Activated naive CD8-positive, alpha-beta T cell treated with anti-CD3 and anti-CD28 coated beads, Interleukin-2, amount 10 ng/mL, durations not matched to agents 7 days and 5 days (primary cell): ENCODE results near the gene ARHGEF3. TPM values are rescaled to one million over a fixed set of nuclear protein-coding genes. Genes with fewer than 3 reads are reported as not detected.

Experiments
- ATAC-seq: fragments of 150-1000 bp; cut with Tn5 transposase; one replicate; pipeline ENCODE4 v1.10.0; 2021; ENCODE audit warnings: low read depth, moderate library complexity
- POLR2A ChIA-PET: fragments of 350-600 bp; sonication (Branson Sonifier 250); formaldehyde crosslinking; loops from one replicate; lab custom pipeline; 2021; ENCODE audit warnings: antibody characterized with exemption; lab: Charles Lee
- DNase-seq: peaks from one replicate; pipeline ENCODE4 v3.0.0; 2021
- H3K27ac Mint-ChIP-seq: one replicate; pipeline ENCODE4 v1.8.0; 2022; ENCODE audit warnings: mild to moderate bottlenecking, mixed read lengths
- H3K27me3 Mint-ChIP-seq: one replicate; pipeline ENCODE4 v1.8.0; 2022; ENCODE audit warnings: mild to moderate bottlenecking, moderate library complexity, mixed read lengths
- H3K36me3 Mint-ChIP-seq: one replicate; pipeline ENCODE4 v1.8.0; 2021; ENCODE audit warnings: mild to moderate bottlenecking, mixed read lengths
- H3K4me1 Mint-ChIP-seq: one replicate; pipeline ENCODE4 v1.8.0; 2021; ENCODE audit warnings: mixed read lengths
- H3K4me3 Mint-ChIP-seq: one replicate; pipeline ENCODE4 v1.8.0; 2022; ENCODE audit warnings: mild to moderate bottlenecking, moderate library complexity, mixed read lengths
- H3K9me3 Mint-ChIP-seq: one replicate; pipeline ENCODE4 v1.8.0; 2021; ENCODE audit warnings: mixed read lengths
- total RNA-seq, 2 experiments: library from RNA; stranded (reverse); gene quantifications; one replicate each; pipeline ENCODE4 v1.2.3, GENCODE V29; 2021

The ARHGEF3 gene
- total RNA-seq: 100 to 1,000 TPM; 130 TPM

GRCh38 chr3:56801662-56802377 lies at the start of gene ARHGEF3:
TSS of gene ARHGEF3 (minus strand) at chr3:56801949. CDS start at chr3:56801798, 151 bp downstream.
- peak; percentile 90 for DNase-seq
- POLR2A ChIA-PET: interaction anchor here (0.6 to 7.7 kb wide), 27 partner anchors 11 to 186 kb away, joined by 3 to 285 read pairs (median 6); partner anchors contain the start of gene TASOR
- Mint-ChIP-seq H3K27me3 (no peaks in the 10 kb centered on the region), H3K36me3 (peaks cover 19% of the 10 kb centered on the region), H3K4me1 (peaks cover 26% of the 10 kb centered on the region), H3K9me3 (no peaks in the 10 kb centered on the region), H3K27ac (peak within 1 kb of the TSS; percentile 91), H3K4me3 (peak within 1 kb of the TSS; percentile 92)
- ATAC-seq: peak; percentile 72

GRCh38 chr3:56849698-56850097 lies 47.9 kb upstream of the ARHGEF3 start:
- H3K4me1 Mint-ChIP-seq: peaks cover 7% of the 10 kb centered on the region

GRCh38 chr3:56845505-56845904 lies 43.8 kb upstream of the ARHGEF3 start:
- ATAC-seq: no peak
- no peak overlapping the region for H3K4me3 Mint-ChIP-seq

More at GRCh38 chr3:56849698-56850097, 47.9 kb upstream of the ARHGEF3 start:
- POLR2A ChIA-PET: interaction anchor here (1.3 to 2.5 kb wide), 2 partner anchors 11 to 66 kb away, joined by 3 to 10 read pairs; no protein-coding TSS in a partner anchor
- DNase-seq: no peak
- no peak for ATAC-seq
- Mint-ChIP-seq H3K27me3 (no peaks in the 10 kb centered on the region), H3K27ac (no peak overlapping the region), H3K9me3 (peaks cover 5% of the 10 kb centered on the region), H3K36me3 (peaks cover 47% of the 10 kb centered on the region), H3K4me3 (no peak overlapping the region)

GRCh38 chr3:56844536-56844935 lies 42.8 kb upstream of the ARHGEF3 start:
- ATAC-seq: no peak
- H3K27me3 Mint-ChIP-seq: no peaks in the 10 kb centered on the region
- POLR2A ChIA-PET: no interaction called here
- H3K4me1 Mint-ChIP-seq: peaks cover 8% of the 10 kb centered on the region
- H3K9me3 Mint-ChIP-seq: peaks cover 5% of the 10 kb centered on the region
- H3K36me3 Mint-ChIP-seq: peaks cover 44% of the 10 kb centered on the region
- no peak overlapping the region for H3K4me3 Mint-ChIP-seq
- no peak for DNase-seq
- H3K27ac Mint-ChIP-seq: no peak overlapping the region

More at GRCh38 chr3:56845505-56845904, 43.8 kb upstream of the ARHGEF3 start:
- POLR2A ChIA-PET: no interaction called here
- DNase-seq: no peak
- H3K27ac Mint-ChIP-seq: no peak overlapping the region
- peaks cover 8% of the 10 kb centered on the region for H3K4me1 Mint-ChIP-seq
- peaks cover 39% of the 10 kb centered on the region for H3K36me3 Mint-ChIP-seq
- H3K27me3 Mint-ChIP-seq: no peaks in the 10 kb centered on the region
- peaks cover 5% of the 10 kb centered on the region for H3K9me3 Mint-ChIP-seq

GRCh38 chr3:56839784-56840715 lies 38.3 kb upstream of the ARHGEF3 start:
- DNase-seq (no peak), ATAC-seq (no peak)
- H3K9me3 Mint-ChIP-seq: no peaks in the 10 kb centered on the region
- peaks cover 13% of the 10 kb centered on the region for H3K4me1 Mint-ChIP-seq
- H3K36me3 Mint-ChIP-seq: peaks cover 27% of the 10 kb centered on the region
- no peak overlapping the region for H3K4me3 Mint-ChIP-seq
- no peaks in the 10 kb centered on the region for H3K27me3 Mint-ChIP-seq
- POLR2A ChIA-PET: interaction anchor here (1.2 kb wide), 1 partner anchor 17 kb away, joined by 4 read pairs; no protein-coding TSS in a partner anchor
- H3K27ac Mint-ChIP-seq: no peak overlapping the region

GRCh38 chr3:56838448-56838847 lies 36.7 kb upstream of the ARHGEF3 start:
- DNase-seq (no peak), ATAC-seq (no peak)
- Mint-ChIP-seq H3K4me1 (peaks cover 14% of the 10 kb centered on the region), H3K4me3 (no peak overlapping the region), H3K36me3 (peaks cover 21% of the 10 kb centered on the region), H3K27ac (peak overlapping the region; percentile 18), H3K27me3 (no peaks in the 10 kb centered on the region), H3K9me3 (no peaks in the 10 kb centered on the region)
- POLR2A ChIA-PET: interaction anchor here (0.8 kb wide), 1 partner anchor 12 kb away, joined by 3 read pairs; no protein-coding TSS in a partner anchor

- Mint-ChIP-seq H3K27ac (no peak overlapping the region), H3K9me3 (no peaks in the 10 kb centered on the region), H3K36me3 (peaks cover 21% of the 10 kb centered on the region), H3K4me3 (no peak overlapping the region), H3K27me3 (no peaks in the 10 kb centered on the region), H3K4me1 (peaks cover 18% of the 10 kb centered on the region)
- DNase-seq (no peak), ATAC-seq (peak; percentile 61)
- POLR2A ChIA-PET: no interaction called here
Measured at GRCh38 chr3:56837196-56837955, 35.6 kb upstream of the ARHGEF3 start.

GRCh38 chr3:56836276-56837163 lies 34.8 kb upstream of the ARHGEF3 start:
- Mint-ChIP-seq H3K4me1 (peaks cover 18% of the 10 kb centered on the region), H3K36me3 (peaks cover 24% of the 10 kb centered on the region), H3K9me3 (no peaks in the 10 kb centered on the region), H3K27ac (no peak overlapping the region), H3K4me3 (no peak overlapping the region), H3K27me3 (no peaks in the 10 kb centered on the region)
- ATAC-seq: no peak
- no peak for DNase-seq
- POLR2A ChIA-PET: no interaction called here

GRCh38 chr3:56835650-56836227 lies 34.0 kb upstream of the ARHGEF3 start:
- no peak for ATAC-seq
- POLR2A ChIA-PET: no interaction called here
- DNase-seq: no peak
- Mint-ChIP-seq H3K27ac (no peak overlapping the region), H3K9me3 (no peaks in the 10 kb centered on the region), H3K4me3 (no peak overlapping the region), H3K36me3 (peaks cover 20% of the 10 kb centered on the region), H3K4me1 (peaks cover 18% of the 10 kb centered on the region), H3K27me3 (no peaks in the 10 kb centered on the region)

- no peak for DNase-seq
- no peak for ATAC-seq
- H3K4me1 Mint-ChIP-seq: peaks cover 17% of the 10 kb centered on the region
- H3K4me3 Mint-ChIP-seq: no peak overlapping the region
- no peaks in the 10 kb centered on the region for H3K27me3 Mint-ChIP-seq
- POLR2A ChIA-PET: no interaction called here
- H3K9me3 Mint-ChIP-seq: no peaks in the 10 kb centered on the region
- no peak overlapping the region for H3K27ac Mint-ChIP-seq
- H3K36me3 Mint-ChIP-seq: peaks cover 13% of the 10 kb centered on the region
Measured at GRCh38 chr3:56833536-56833935, 31.8 kb upstream of the ARHGEF3 start.

- H3K4me3 Mint-ChIP-seq: no peak overlapping the region
- H3K27me3 Mint-ChIP-seq: no peaks in the 10 kb centered on the region
- H3K27ac Mint-ChIP-seq: no peak overlapping the region
- H3K9me3 Mint-ChIP-seq: no peaks in the 10 kb centered on the region
- POLR2A ChIA-PET: no interaction called here
- no peak for DNase-seq
- peaks cover 13% of the 10 kb centered on the region for H3K36me3 Mint-ChIP-seq
- ATAC-seq: no peak
- H3K4me1 Mint-ChIP-seq: peaks cover 15% of the 10 kb centered on the region
Measured at GRCh38 chr3:56833022-56833421, 31.3 kb upstream of the ARHGEF3 start.

GRCh38 chr3:56831572-56831971 lies 29.8 kb upstream of the ARHGEF3 start:
- POLR2A ChIA-PET: interaction anchor here (1.0 kb wide), 1 partner anchor 16 kb away, joined by 3 read pairs; no protein-coding TSS in a partner anchor
- ATAC-seq: no peak
- no peak for DNase-seq
- Mint-ChIP-seq H3K4me3 (no peak overlapping the region), H3K36me3 (peaks cover 8% of the 10 kb centered on the region), H3K4me1 (peaks cover 16% of the 10 kb centered on the region), H3K27me3 (no peaks in the 10 kb centered on the region), H3K27ac (no peak overlapping the region), H3K9me3 (no peaks in the 10 kb centered on the region)
